Muscle of leg (tissue), 11 donors: ENCODE measurements around the gene DNAH1. TPM values are rescaled to one million over a fixed set of nuclear protein-coding genes. Genes with fewer than 3 reads are reported as not detected.

Experiments used
- DNase-seq: peaks from one replicate; pipeline ENCODE4 v3.0.0; 2013
- H3K27ac ChIP-seq: one replicate; pipeline ENCODE4 v1.5.1; 2013; ENCODE audit warnings: mild to moderate bottlenecking, low read length, control low read depth
- H3K27me3 ChIP-seq: one replicate; pipeline ENCODE4 v1.6.1; 2013; ENCODE audit warnings: low read length; ENCODE audit not compliant: control insufficient read depth, insufficient read depth
- H3K36me3 ChIP-seq: one replicate; pipeline ENCODE4 v1.6.1; 2013; ENCODE audit warnings: low read length; ENCODE audit not compliant: control insufficient read depth, insufficient read depth
- H3K4me1 ChIP-seq: one replicate; pipeline ENCODE4 v1.6.1; 2013; ENCODE audit warnings: low read length; ENCODE audit not compliant: control insufficient read depth, insufficient read depth
- H3K4me3 ChIP-seq: one replicate; pipeline ENCODE4 v1.5.1; 2013; ENCODE audit warnings: low read length, control low read depth
- H3K9me3 ChIP-seq: replicated peaks from 2 replicates; pipeline ENCODE4 v1.6.1; 2013; ENCODE audit warnings: low read depth, low read length; ENCODE audit not compliant: control insufficient read depth
- WGBS: methylation state at CpG from one replicate; pipeline ENCODE4 v1.1.5; 2013; ENCODE audit warnings: missing lambda C conversion rate; ENCODE audit not compliant: insufficient coverage; 5-methylcytosine and 5-hydroxymethylcytosine counted together
- polyA plus RNA-seq, 8 donors: library from polyadenylated mRNA; unstranded; fragments of 120-200 nt; gene quantifications; one replicate each; pipeline versions ENCODE4 v1.2.1 to v1.2.3, GENCODE V29; 2013; ENCODE audit warnings: inconsistent platforms in 1 of 8, low replicate concordance in 1 of 8; ENCODE audit not compliant: insufficient read length in 8 of 8, insufficient read depth in 1 of 8
- total RNA-seq: library from RNA; stranded (reverse); fragments of 120-200 nt; gene quantifications from one replicate; pipeline ENCODE4 v1.2.4, GENCODE V29; 2013

Gene DNAH1
- total and polyA plus RNA-seq, 9 donors: 3.2 to 6.0 (median 4.4) TPM

GRCh38 chr3:52402706-52403270, 86.7 kb downstream of the DNAH1 start:
- WGBS: 92% methylated on average over 8 of the region's 11 CpGs
- H3K36me3 ChIP-seq: peaks cover 89% of the 10 kb centered on the region
- no peaks in the 10 kb centered on the region for H3K27me3 ChIP-seq
- H3K4me3 ChIP-seq: no peak overlapping the region
- H3K4me1 ChIP-seq: peaks cover 8% of the 10 kb centered on the region
- H3K27ac ChIP-seq: no peak overlapping the region
- no peak for DNase-seq
- no peaks in the 10 kb centered on the region for H3K9me3 ChIP-seq

GRCh38 chr3:52403271-52403841, 87.2 kb downstream of the DNAH1 start:
- DNase-seq: no peak
- 95% methylated on average over 16 of the region's 19 CpGs for WGBS
- no peak overlapping the region for H3K27ac ChIP-seq
- H3K36me3 ChIP-seq: peaks cover 94% of the 10 kb centered on the region
- no peaks in the 10 kb centered on the region for H3K27me3 ChIP-seq
- H3K4me1 ChIP-seq: peaks cover 10% of the 10 kb centered on the region
- no peak overlapping the region for H3K4me3 ChIP-seq
- H3K9me3 ChIP-seq: no peaks in the 10 kb centered on the region

GRCh38 chr3:52403955-52404354, 87.8 kb downstream of the DNAH1 start:
- no peak overlapping the region for H3K4me3 ChIP-seq
- H3K4me1 ChIP-seq: peaks cover 16% of the 10 kb centered on the region
- DNase-seq: peak; percentile 50
- no peaks in the 10 kb centered on the region for H3K9me3 ChIP-seq
- peaks cover 91% of the 10 kb centered on the region for H3K36me3 ChIP-seq
- 100% methylated on average over 2 of the region's 3 CpGs for WGBS
- no peaks in the 10 kb centered on the region for H3K27me3 ChIP-seq
- no peak overlapping the region for H3K27ac ChIP-seq

GRCh38 chr3:52404391-52404790, 88.3 kb downstream of the DNAH1 start:
- Histone ChIP-seq H3K27me3 (no peaks in the 10 kb centered on the region), H3K4me1 (peaks cover 20% of the 10 kb centered on the region), H3K36me3 (peaks cover 86% of the 10 kb centered on the region), H3K9me3 (no peaks in the 10 kb centered on the region), H3K4me3 (no peak overlapping the region), H3K27ac (no peak overlapping the region)
- DNase-seq: no peak
- WGBS: 94% methylated on average over 10 of the region's 10 CpGs

- Histone ChIP-seq H3K36me3 (peaks cover 82% of the 10 kb centered on the region), H3K4me1 (peaks cover 20% of the 10 kb centered on the region), H3K4me3 (no peak overlapping the region), H3K27me3 (no peaks in the 10 kb centered on the region), H3K9me3 (no peaks in the 10 kb centered on the region), H3K27ac (no peak overlapping the region)
- DNase-seq: no peak
- WGBS: 90% methylated on average over 3 of the region's 6 CpGs
These were observed 88.9 kb downstream of the DNAH1 start for GRCh38 chr3:52405066-52405465.

- peaks cover 20% of the 10 kb centered on the region for H3K4me1 ChIP-seq
- no peak overlapping the region for H3K4me3 ChIP-seq
- no peaks in the 10 kb centered on the region for H3K27me3 ChIP-seq
- no CpG with 5 or more reads among the region's 4 CpGs for WGBS
- H3K36me3 ChIP-seq: peaks cover 76% of the 10 kb centered on the region
- no peak overlapping the region for H3K27ac ChIP-seq
- no peaks in the 10 kb centered on the region for H3K9me3 ChIP-seq
- no peak for DNase-seq
These were observed 89.5 kb downstream of the DNAH1 start for GRCh38 chr3:52405601-52406110.

- Histone ChIP-seq H3K27me3 (no peaks in the 10 kb centered on the region), H3K4me3 (no peak overlapping the region), H3K4me1 (peaks cover 24% of the 10 kb centered on the region), H3K27ac (no peak overlapping the region), H3K36me3 (peaks cover 71% of the 10 kb centered on the region), H3K9me3 (no peaks in the 10 kb centered on the region)
- 97% methylated on average over 11 of the region's 11 CpGs for WGBS
- no peak for DNase-seq
These were observed 90.1 kb downstream of the DNAH1 start for GRCh38 chr3:52406231-52406661.

GRCh38 chr3:52406791-52407510, 90.8 kb downstream of the DNAH1 start:
- 96% methylated on average over 14 of the region's 20 CpGs for WGBS
- H3K9me3 ChIP-seq: no peaks in the 10 kb centered on the region
- peaks cover 64% of the 10 kb centered on the region for H3K36me3 ChIP-seq
- no peak for DNase-seq
- no peaks in the 10 kb centered on the region for H3K27me3 ChIP-seq
- no peak overlapping the region for H3K4me3 ChIP-seq
- peaks cover 31% of the 10 kb centered on the region for H3K4me1 ChIP-seq
- H3K27ac ChIP-seq: no peak overlapping the region

- 80% methylated on average over 1 of the region's 3 CpGs for WGBS
- H3K27ac ChIP-seq: no peak overlapping the region
- H3K4me3 ChIP-seq: no peak overlapping the region
- DNase-seq: no peak
- no peaks in the 10 kb centered on the region for H3K27me3 ChIP-seq
- peaks cover 56% of the 10 kb centered on the region for H3K36me3 ChIP-seq
- peaks cover 33% of the 10 kb centered on the region for H3K4me1 ChIP-seq
- no peaks in the 10 kb centered on the region for H3K9me3 ChIP-seq
These were observed 91.7 kb downstream of the DNAH1 start for GRCh38 chr3:52407779-52408178.

GRCh38 chr3:52408466-52408865, 92.3 kb downstream of the DNAH1 start:
- Histone ChIP-seq H3K4me1 (peaks cover 31% of the 10 kb centered on the region), H3K9me3 (no peaks in the 10 kb centered on the region), H3K27me3 (no peaks in the 10 kb centered on the region), H3K27ac (no peak overlapping the region), H3K4me3 (no peak overlapping the region), H3K36me3 (peaks cover 49% of the 10 kb centered on the region)
- no CpG with 5 or more reads among the region's 8 CpGs for WGBS
- DNase-seq: no peak
